ENCODE data around the gene SPPL3.

Gene SPPL3

GRCh38 chr12:120738252-120739030, 165.7 kb downstream of the SPPL3 start:
- Histone ChIP-seq H3K27me3 (ENCODE audit: insufficient read depth, low read depth, severe bottlenecking) (no peaks in the 10 kb centered on the region), H3K9me3 (ENCODE audit: severe bottlenecking) (no peaks in the 10 kb centered on the region), H3K36me3 (no peaks in the 10 kb centered on the region), H3K27ac (no peak overlapping the region), H3K4me3 (ENCODE audit: low read depth, low read length) (no peak overlapping the region)
- DNase-seq, result no peak
- no peak for TF ChIP-seq CTCF (IDR thresholded peaks at IDR 0.05; ENCODE audit: low read depth, low read length)

GRCh38 chr12:120737557-120738251, 166.5 kb downstream of the SPPL3 start:
- Histone ChIP-seq H3K27me3 (ENCODE audit: insufficient read depth, low read depth, severe bottlenecking) (no peaks in the 10 kb centered on the region), H3K27ac (no peak overlapping the region), H3K36me3 (no peaks in the 10 kb centered on the region), H3K4me3 (ENCODE audit: low read depth, low read length) (no peak overlapping the region), H3K9me3 (ENCODE audit: severe bottlenecking) (no peaks in the 10 kb centered on the region)
- peak; percentile 68 for TF ChIP-seq CTCF (IDR thresholded peaks at IDR 0.05; ENCODE audit: low read depth, low read length)
- DNase-seq, result no peak

- Histone ChIP-seq H3K27me3 (ENCODE audit: insufficient read depth, low read depth, severe bottlenecking) (no peaks in the 10 kb centered on the region), H3K9me3 (ENCODE audit: severe bottlenecking) (no peaks in the 10 kb centered on the region), H3K27ac (no peak overlapping the region), H3K36me3 (no peaks in the 10 kb centered on the region), H3K4me3 (ENCODE audit: low read depth, low read length) (no peak overlapping the region)
- TF ChIP-seq CTCF (IDR thresholded peaks at IDR 0.05; ENCODE audit: low read depth, low read length), result no peak
- no peak for DNase-seq
These were observed 167.5 kb downstream of the SPPL3 start for GRCh38 chr12:120736404-120737331.

GRCh38 chr12:120735181-120735580, 169.0 kb downstream of the SPPL3 start:
- Histone ChIP-seq H3K4me3 (ENCODE audit: low read depth, low read length) (no peak overlapping the region), H3K36me3 (no peaks in the 10 kb centered on the region; the same call in 1 of the 2 replicates), H3K9me3 (ENCODE audit: severe bottlenecking) (no peaks in the 10 kb centered on the region), H3K27ac (no peak overlapping the region), H3K27me3 (ENCODE audit: insufficient read depth, low read depth, severe bottlenecking) (no peaks in the 10 kb centered on the region)
- no peak for TF ChIP-seq CTCF (IDR thresholded peaks at IDR 0.05; ENCODE audit: low read depth, low read length)
- no peak for DNase-seq

GRCh38 chr12:120734210-120734609, 169.9 kb downstream of the SPPL3 start:
- Histone ChIP-seq H3K27me3 (ENCODE audit: insufficient read depth, low read depth, severe bottlenecking) (no peaks in the 10 kb centered on the region), H3K9me3 (ENCODE audit: severe bottlenecking) (no peaks in the 10 kb centered on the region), H3K27ac (no peak overlapping the region), H3K4me3 (ENCODE audit: low read depth, low read length) (no peak overlapping the region), H3K36me3 (peaks cover 3% of the 10 kb centered on the region; the same call in 1 of the 2 replicates)
- DNase-seq, result no peak
- no peak for TF ChIP-seq CTCF (IDR thresholded peaks at IDR 0.05; ENCODE audit: low read depth, low read length)

Data from WERI-Rb-1 (cell line).